ENCODE measurements around the gene WWOX.

WWOX gene

GRCh38 chr16:78650339-78651074, 551.1 kb downstream of the WWOX start:
- Histone ChIP-seq H3K36me3 (ENCODE audit: control insufficient read depth, insufficient read depth, low read length) (no peaks in the 10 kb centered on the region), H3K9me3 (ENCODE audit: control insufficient read depth, low read length) (no peaks in the 10 kb centered on the region), H3K4me1 (ENCODE audit: control insufficient read depth, insufficient read depth, low read length) (peaks cover 6% of the 10 kb centered on the region), H3K4me3 (ENCODE audit: low read length) (no peak overlapping the region), H3K27me3 (ENCODE audit: control insufficient read depth, insufficient read depth, low read length) (no peaks in the 10 kb centered on the region), H3K9ac (ENCODE audit: low read length) (no peak overlapping the region)

- Histone ChIP-seq H3K9me3 (ENCODE audit: control insufficient read depth, low read length) (no peaks in the 10 kb centered on the region), H3K4me1 (ENCODE audit: control insufficient read depth, insufficient read depth, low read length) (peaks cover 12% of the 10 kb centered on the region), H3K36me3 (ENCODE audit: control insufficient read depth, insufficient read depth, low read length) (no peaks in the 10 kb centered on the region), H3K4me3 (ENCODE audit: low read length) (no peak overlapping the region), H3K27me3 (ENCODE audit: control insufficient read depth, insufficient read depth, low read length) (no peaks in the 10 kb centered on the region), H3K9ac (ENCODE audit: low read length) (peak overlapping the region; percentile 10)
Observed at GRCh38 chr16:78654929-78655328, 555.5 kb downstream of the WWOX start.

- Histone ChIP-seq H3K4me3 (ENCODE audit: low read length) (no peak overlapping the region), H3K36me3 (ENCODE audit: control insufficient read depth, insufficient read depth, low read length) (no peaks in the 10 kb centered on the region), H3K9me3 (ENCODE audit: control insufficient read depth, low read length) (no peaks in the 10 kb centered on the region), H3K27me3 (ENCODE audit: control insufficient read depth, insufficient read depth, low read length) (no peaks in the 10 kb centered on the region), H3K4me1 (ENCODE audit: control insufficient read depth, insufficient read depth, low read length) (peaks cover 12% of the 10 kb centered on the region), H3K9ac (ENCODE audit: low read length) (peak overlapping the region; percentile 10)
Observed at GRCh38 chr16:78655331-78656113, 556.1 kb downstream of the WWOX start.

- Histone ChIP-seq H3K36me3 (ENCODE audit: control insufficient read depth, insufficient read depth, low read length) (no peaks in the 10 kb centered on the region), H3K9me3 (ENCODE audit: control insufficient read depth, low read length) (no peaks in the 10 kb centered on the region), H3K9ac (ENCODE audit: low read length) (no peak overlapping the region), H3K4me1 (ENCODE audit: control insufficient read depth, insufficient read depth, low read length) (peaks cover 12% of the 10 kb centered on the region), H3K4me3 (ENCODE audit: low read length) (no peak overlapping the region), H3K27me3 (ENCODE audit: control insufficient read depth, insufficient read depth, low read length) (no peaks in the 10 kb centered on the region)
Observed at GRCh38 chr16:78656887-78657286, 557.4 kb downstream of the WWOX start.

- Histone ChIP-seq H3K9ac (ENCODE audit: low read length) (no peak overlapping the region), H3K9me3 (ENCODE audit: control insufficient read depth, low read length) (no peaks in the 10 kb centered on the region), H3K27me3 (ENCODE audit: control insufficient read depth, insufficient read depth, low read length) (no peaks in the 10 kb centered on the region), H3K4me1 (ENCODE audit: control insufficient read depth, insufficient read depth, low read length) (peaks cover 12% of the 10 kb centered on the region), H3K4me3 (ENCODE audit: low read length) (no peak overlapping the region), H3K36me3 (ENCODE audit: control insufficient read depth, insufficient read depth, low read length) (no peaks in the 10 kb centered on the region)
Observed at GRCh38 chr16:78659216-78659615, 559.8 kb downstream of the WWOX start.

- no peak overlapping the region for H3K9ac ChIP-seq (ENCODE audit: low read length)
- H3K4me1 ChIP-seq (ENCODE audit: control insufficient read depth, insufficient read depth, low read length) = peaks cover 12% of the 10 kb centered on the region
- no peaks in the 10 kb centered on the region for H3K27me3 ChIP-seq (ENCODE audit: control insufficient read depth, insufficient read depth, low read length)
- H3K9me3 ChIP-seq (ENCODE audit: control insufficient read depth, low read length) = no peaks in the 10 kb centered on the region
- H3K4me3 ChIP-seq (ENCODE audit: low read length) = no peak overlapping the region
- no peaks in the 10 kb centered on the region for H3K36me3 ChIP-seq (ENCODE audit: control insufficient read depth, insufficient read depth, low read length)
Observed at GRCh38 chr16:78659668-78660217, 560.3 kb downstream of the WWOX start.

- no peak overlapping the region for H3K4me3 ChIP-seq (ENCODE audit: low read length)
- H3K4me1 ChIP-seq (ENCODE audit: control insufficient read depth, insufficient read depth, low read length) = peaks cover 4% of the 10 kb centered on the region
- no peak overlapping the region for H3K9ac ChIP-seq (ENCODE audit: low read length)
- H3K36me3 ChIP-seq (ENCODE audit: control insufficient read depth, insufficient read depth, low read length) = no peaks in the 10 kb centered on the region
- no peaks in the 10 kb centered on the region for H3K9me3 ChIP-seq (ENCODE audit: control insufficient read depth, low read length)
- H3K27me3 ChIP-seq (ENCODE audit: control insufficient read depth, insufficient read depth, low read length) = no peaks in the 10 kb centered on the region
Observed at GRCh38 chr16:78660795-78661194, 561.3 kb downstream of the WWOX start.

GRCh38 chr16:78663690-78664089, 564.2 kb downstream of the WWOX start:
- Histone ChIP-seq H3K27me3 (ENCODE audit: control insufficient read depth, insufficient read depth, low read length) (no peaks in the 10 kb centered on the region), H3K4me3 (ENCODE audit: low read length) (no peak overlapping the region), H3K36me3 (ENCODE audit: control insufficient read depth, insufficient read depth, low read length) (no peaks in the 10 kb centered on the region), H3K4me1 (ENCODE audit: control insufficient read depth, insufficient read depth, low read length) (no peaks in the 10 kb centered on the region), H3K9ac (ENCODE audit: low read length) (no peak overlapping the region), H3K9me3 (ENCODE audit: control insufficient read depth, low read length) (no peaks in the 10 kb centered on the region)

GRCh38 chr16:78664811-78665772, 565.6 kb downstream of the WWOX start:
- Histone ChIP-seq H3K4me3 (ENCODE audit: low read length) (no peak overlapping the region), H3K36me3 (ENCODE audit: control insufficient read depth, insufficient read depth, low read length) (no peaks in the 10 kb centered on the region), H3K4me1 (ENCODE audit: control insufficient read depth, insufficient read depth, low read length) (peaks cover 1% of the 10 kb centered on the region), H3K27me3 (ENCODE audit: control insufficient read depth, insufficient read depth, low read length) (no peaks in the 10 kb centered on the region), H3K9me3 (ENCODE audit: control insufficient read depth, low read length) (no peaks in the 10 kb centered on the region), H3K9ac (ENCODE audit: low read length) (no peak overlapping the region)

GRCh38 chr16:78666318-78666717, 566.9 kb downstream of the WWOX start:
- Histone ChIP-seq H3K27me3 (ENCODE audit: control insufficient read depth, insufficient read depth, low read length) (no peaks in the 10 kb centered on the region), H3K4me3 (ENCODE audit: low read length) (no peak overlapping the region), H3K9me3 (ENCODE audit: control insufficient read depth, low read length) (no peaks in the 10 kb centered on the region), H3K4me1 (ENCODE audit: control insufficient read depth, insufficient read depth, low read length) (peaks cover 4% of the 10 kb centered on the region), H3K36me3 (ENCODE audit: control insufficient read depth, insufficient read depth, low read length) (no peaks in the 10 kb centered on the region), H3K9ac (ENCODE audit: low read length) (no peak overlapping the region)

- H3K36me3 ChIP-seq (ENCODE audit: control insufficient read depth, insufficient read depth, low read length) = no peaks in the 10 kb centered on the region
- peaks cover 4% of the 10 kb centered on the region for H3K4me1 ChIP-seq (ENCODE audit: control insufficient read depth, insufficient read depth, low read length)
- H3K4me3 ChIP-seq (ENCODE audit: low read length) = no peak overlapping the region
- no peak overlapping the region for H3K9ac ChIP-seq (ENCODE audit: low read length)
- no peaks in the 10 kb centered on the region for H3K27me3 ChIP-seq (ENCODE audit: control insufficient read depth, insufficient read depth, low read length)
- H3K9me3 ChIP-seq (ENCODE audit: control insufficient read depth, low read length) = no peaks in the 10 kb centered on the region
Observed at GRCh38 chr16:78667675-78668074, 568.2 kb downstream of the WWOX start.

Measured in mucosa of stomach (tissue), 1 donor.